Stimulated activated naive CD8-positive, alpha-beta T cell treated with anti-CD3 and anti-CD28 coated beads, Interleukin-15, Interleukin-2, amounts not matched to agents 100 ng/mL and 50 ng/mL, for 24 hours (primary cell): ENCODE measurements around the gene TOR1A.

Source experiments
- H3K27ac Mint-ChIP-seq: one replicate; pipeline ENCODE4 v1.8.0; 2021; ENCODE audit warnings: mild to moderate bottlenecking, mixed read lengths
- H3K27me3 Mint-ChIP-seq: one replicate; pipeline ENCODE4 v1.8.0; 2021; ENCODE audit warnings: mixed read lengths
- H3K36me3 Mint-ChIP-seq: one replicate; pipeline ENCODE4 v1.8.0; 2021; ENCODE audit warnings: low read depth, mixed read lengths
- H3K4me1 Mint-ChIP-seq: one replicate; pipeline ENCODE4 v1.8.0; 2021; ENCODE audit warnings: low read depth, mixed read lengths
- H3K4me3 Mint-ChIP-seq: one replicate; pipeline ENCODE4 v1.8.0; 2021; ENCODE audit warnings: mild to moderate bottlenecking, mixed read lengths
- H3K9me3 Mint-ChIP-seq: one replicate; pipeline ENCODE4 v1.8.0; 2021; ENCODE audit warnings: mixed read lengths

TOR1A gene

GRCh38 chr9:129774791-129775447 is 49.0 kb downstream of the TOR1A start:
- H3K27ac Mint-ChIP-seq = no peak overlapping the region
- peaks cover 17% of the 10 kb centered on the region for H3K27me3 Mint-ChIP-seq
- peaks cover 18% of the 10 kb centered on the region for H3K4me1 Mint-ChIP-seq
- no peak overlapping the region for H3K4me3 Mint-ChIP-seq
- H3K9me3 Mint-ChIP-seq = no peaks in the 10 kb centered on the region
- H3K36me3 Mint-ChIP-seq = no peaks in the 10 kb centered on the region

GRCh38 chr9:129773262-129774048 is 50.5 kb downstream of the TOR1A start:
- Mint-ChIP-seq H3K9me3 (no peaks in the 10 kb centered on the region), H3K27ac (no peak overlapping the region)

GRCh38 chr9:129770741-129771140 is 53.2 kb downstream of the TOR1A start:
- no peaks in the 10 kb centered on the region for H3K9me3 Mint-ChIP-seq
- H3K27me3 Mint-ChIP-seq = peaks cover 12% of the 10 kb centered on the region
- no peak overlapping the region for H3K4me3 Mint-ChIP-seq
- peaks cover 11% of the 10 kb centered on the region for H3K4me1 Mint-ChIP-seq
- no peak overlapping the region for H3K27ac Mint-ChIP-seq
- H3K36me3 Mint-ChIP-seq = no peaks in the 10 kb centered on the region

More at GRCh38 chr9:129773262-129774048, 50.5 kb downstream of the TOR1A start:
- Mint-ChIP-seq H3K4me1 (peaks cover 18% of the 10 kb centered on the region), H3K27me3 (peaks cover 12% of the 10 kb centered on the region), H3K4me3 (no peak overlapping the region), H3K36me3 (no peaks in the 10 kb centered on the region)

GRCh38 chr9:129769669-129770068 is 54.3 kb downstream of the TOR1A start:
- Mint-ChIP-seq H3K36me3 (no peaks in the 10 kb centered on the region), H3K9me3 (no peaks in the 10 kb centered on the region), H3K27ac (no peak overlapping the region), H3K27me3 (peaks cover 12% of the 10 kb centered on the region), H3K4me3 (no peak overlapping the region), H3K4me1 (peaks cover 11% of the 10 kb centered on the region)

- no peak overlapping the region for H3K4me3 Mint-ChIP-seq
- no peaks in the 10 kb centered on the region for H3K9me3 Mint-ChIP-seq
- H3K27ac Mint-ChIP-seq = no peak overlapping the region
- peaks cover 3% of the 10 kb centered on the region for H3K27me3 Mint-ChIP-seq
- no peaks in the 10 kb centered on the region for H3K36me3 Mint-ChIP-seq
- peaks cover 11% of the 10 kb centered on the region for H3K4me1 Mint-ChIP-seq
Observed at GRCh38 chr9:129768486-129768885, 55.5 kb downstream of the TOR1A start.

- H3K4me3 Mint-ChIP-seq = no peak overlapping the region
- peaks cover 5% of the 10 kb centered on the region for H3K27me3 Mint-ChIP-seq
- H3K4me1 Mint-ChIP-seq = peaks cover 11% of the 10 kb centered on the region
- no peaks in the 10 kb centered on the region for H3K36me3 Mint-ChIP-seq
- no peaks in the 10 kb centered on the region for H3K9me3 Mint-ChIP-seq
- no peak overlapping the region for H3K27ac Mint-ChIP-seq
Observed at GRCh38 chr9:129765764-129766317, 58.1 kb downstream of the TOR1A start.

GRCh38 chr9:129762985-129763926 is 60.7 kb downstream of the TOR1A start:
- H3K36me3 Mint-ChIP-seq = no peaks in the 10 kb centered on the region
- no peak overlapping the region for H3K27ac Mint-ChIP-seq

More at GRCh38 chr9:129762985-129763926, 60.7 kb downstream of the TOR1A start:
- H3K4me1 Mint-ChIP-seq = peaks cover 12% of the 10 kb centered on the region
- H3K4me3 Mint-ChIP-seq = no peak overlapping the region
- no peaks in the 10 kb centered on the region for H3K9me3 Mint-ChIP-seq
- H3K27me3 Mint-ChIP-seq = peaks cover 5% of the 10 kb centered on the region
